GM12864 (cell line): ENCODE data around the gene WDR20.

Source experiments
- DNase-seq: peaks from one replicate; pipeline ENCODE4 v3.0.0-alpha.2; 2011; ENCODE audit warnings: low read depth
- H3K4me3 ChIP-seq: 2 replicates; pipeline ENCODE4 v1.5.1; 2011; ENCODE audit warnings: mild to moderate bottlenecking, low read depth, low read length, control low read depth
- CTCF ChIP-seq: IDR thresholded peaks from 2 replicates; pipeline ENCODE4 v1.5.1; 2011; ENCODE audit warnings: low read depth, mild to moderate bottlenecking, moderate library complexity, low read length, control low read depth, inconsistent platforms; ENCODE audit errors: missing control alignments

The WDR20 gene

GRCh38 chr14:102255401-102256190, 115.9 kb downstream of the WDR20 start:
- H3K4me3 ChIP-seq = no peak overlapping the region
- no peak for DNase-seq
- no peak for TF ChIP-seq CTCF

GRCh38 chr14:102256716-102257115, 117.0 kb downstream of the WDR20 start:
- no peak for DNase-seq
- no peak for TF ChIP-seq CTCF
- H3K4me3 ChIP-seq = no peak overlapping the region

GRCh38 chr14:102258136-102258535, 118.4 kb downstream of the WDR20 start:
- TF ChIP-seq CTCF = no peak
- DNase-seq = no peak
- no peak overlapping the region for H3K4me3 ChIP-seq
